GM12873 (cell line): ENCODE measurements around the gene ITIH4.

Experiments used
- CTCF ChIP-seq: IDR thresholded peaks from 2 replicates; pipeline ENCODE4 v1.5.1; 2012; ENCODE audit warnings: low read depth, mild to moderate bottlenecking, moderate library complexity, low read length, control low read depth; ENCODE audit not compliant: insufficient read depth; ENCODE audit errors: missing control alignments

ITIH4 gene

GRCh38 chr3:52792413-52792812 lies 38.1 kb downstream of the ITIH4 start:
- no peak for TF ChIP-seq CTCF

GRCh38 chr3:52791928-52792327 lies 38.5 kb downstream of the ITIH4 start:
- TF ChIP-seq CTCF: no peak

GRCh38 chr3:52791366-52791765 lies 39.1 kb downstream of the ITIH4 start:
- TF ChIP-seq CTCF: no peak

- TF ChIP-seq CTCF: no peak
These were observed 39.7 kb downstream of the ITIH4 start for GRCh38 chr3:52790741-52791140.

GRCh38 chr3:52790337-52790736 lies 40.1 kb downstream of the ITIH4 start:
- TF ChIP-seq CTCF: no peak

- TF ChIP-seq CTCF: no peak
These were observed 40.8 kb downstream of the ITIH4 start for GRCh38 chr3:52789746-52790040.

- no peak for TF ChIP-seq CTCF
These were observed 41.4 kb downstream of the ITIH4 start for GRCh38 chr3:52788890-52789745.
